Hepatocyte (in vitro differentiated cells): ENCODE results near the gene JRKL. TPM values are rescaled to one million over a fixed set of nuclear protein-coding genes. Genes with fewer than 3 reads are reported as not detected.

Experiments used
- microRNA counts: library from miRNA; unstranded; fragments of <30 nt; microRNA quantifications from one replicate; lab custom pipeline; 2017
- microRNA-seq: library from miRNA; unstranded; fragments of <30 nt; microRNA quantifications from one replicate; pipeline ENCODE4, GENCODE V29; 2017
- polyA plus RNA-seq: library from polyadenylated mRNA; unstranded; fragments of >200 nt; fragmentation: Nextera tagmentation; extraction: Ambion mirVana; gene quantifications from 2 replicates; pipeline ENCODE4 v1.2.1, GENCODE V29; 2016
- small RNA-seq: library from RNA; depleted of rRNA; stranded (forward); fragments of <200 nt; gene quantifications from one replicate; pipeline ENCODE3, GENCODE V24; 2014
- total RNA-seq: library from RNA; depleted of rRNA; stranded (reverse); fragments of >200 nt; gene quantifications from 2 replicates; pipeline ENCODE4 v1.2.3, GENCODE V29; 2014

The JRKL gene
- total and polyA plus RNA-seq, 2 experiments from 2014 or later, result 5.4 to 9.5 TPM

MicroRNA genes within 50 kb of the gene (microRNA counts, 767-probe panel; counts per million panel counts)
- microRNA hsa-miR-1260b (lab: Ali Mortazavi, UCI), result not detected

Small RNA genes lying within 50 kb of the gene (microRNA-seq; reads per million reads assigned to microRNA genes)
- 1.8 reads per million for gene MIR1260B

Small RNA genes lying within 50 kb of the gene (small RNA-seq; reads per million reads assigned to genes)
- not detected for gene MIR1260B

Other genes starting within 250 kb of the JRKL start
- gene MAML2, start 46.8 kb upstream of the JRKL start, total RNA-seq, result 14.0 and 15.3 TPM in 2 replicates
- 4.7 and 5.8 TPM in 2 replicates for gene MAML2, start 46.8 kb upstream of the JRKL start, polyA plus RNA-seq
- 15.4 and 16.3 TPM in 2 replicates for gene CCDC82, start 101 bp upstream of the JRKL start, total RNA-seq
- gene CCDC82, start 101 bp upstream of the JRKL start, polyA plus RNA-seq, result 12.7 and 15.4 TPM in 2 replicates